CD8-positive, alpha-beta memory T cell (primary cell): ENCODE measurements around the gene ZNF564. TPM values are rescaled to one million over a fixed set of nuclear protein-coding genes. Genes with fewer than 3 reads are reported as not detected.
"Not testable (repeated sequence)": the region's sequence is repeated elsewhere in the genome, so short reads cannot be mapped to it uniquely, and the experiment has no call there.

Source experiments
- CTCF ChIA-PET: fragments of 350-600 bp; sonication (Branson Sonifier 250); formaldehyde crosslinking; loops from one replicate; lab custom pipeline; 2021; ENCODE audit warnings: antibody characterized with exemption; lab: Charles Lee
- POLR2A ChIA-PET: fragments of 350-600 bp; sonication (Branson Sonifier 250); formaldehyde crosslinking; loops from one replicate; lab custom pipeline; 2021; ENCODE audit warnings: antibody characterized with exemption; lab: Charles Lee
- DNase-seq, 5 donors: peaks; one replicate each; pipeline versions ENCODE4 v3.0.0 to v3.0.0-alpha.2; 2020 to 2022; ENCODE audit warnings: mixed read lengths in 1 of 5
- H3K27ac ChIP-seq: one replicate; pipeline ENCODE4 v1.7.0; 2013; ENCODE audit warnings: low read depth, mild to moderate bottlenecking, low read length, moderate library complexity
- H3K27me3 ChIP-seq: 2 replicates; pipeline ENCODE4 v1.7.0; 2013; ENCODE audit warnings: low read length, mild to moderate bottlenecking; ENCODE audit not compliant: insufficient read depth, poor library complexity, severe bottlenecking
- H3K36me3 ChIP-seq: 2 replicates; pipeline ENCODE4 v1.7.0; 2013; ENCODE audit warnings: mild to moderate bottlenecking, low read length, moderate library complexity; ENCODE audit not compliant: insufficient read depth
- H3K4me1 ChIP-seq: 2 replicates; pipeline ENCODE4 v1.7.0; 2013; ENCODE audit warnings: mild to moderate bottlenecking, low read length, moderate library complexity; ENCODE audit not compliant: insufficient read depth
- H3K4me3 ChIP-seq: 2 replicates; pipeline ENCODE4 v1.7.0; 2013; ENCODE audit warnings: mild to moderate bottlenecking, low read length
- H3K9me3 ChIP-seq: 2 replicates; pipeline ENCODE4 v1.7.0; 2013; ENCODE audit warnings: mild to moderate bottlenecking, low read length
- H3K27ac Mint-ChIP-seq, 8 donors: one replicate each; pipeline ENCODE4 v1.8.0; 2020 to 2021; ENCODE audit warnings: mixed read lengths in 8 of 8, mild to moderate bottlenecking in 6 of 8, inconsistent platforms in 3 of 8, moderate library complexity in 3 of 8
- H3K27me3 Mint-ChIP-seq, 2 donors: one replicate each; pipeline ENCODE4 v1.8.0; 2020 to 2021; ENCODE audit warnings: mixed read lengths in 2 of 2, mild to moderate bottlenecking in 1 of 2, moderate library complexity in 1 of 2
- H3K36me3 Mint-ChIP-seq, 3 donors: one replicate each; pipeline ENCODE4 v1.8.0; 2020 to 2021; ENCODE audit warnings: mixed read lengths in 3 of 3, inconsistent platforms in 1 of 3, mild to moderate bottlenecking in 1 of 3
- H3K4me1 Mint-ChIP-seq, 3 donors: one replicate each; pipeline ENCODE4 v1.8.0; 2020 to 2021; ENCODE audit warnings: mixed read lengths in 3 of 3, inconsistent platforms in 1 of 3, mild to moderate bottlenecking in 1 of 3
- H3K4me3 Mint-ChIP-seq, 7 donors: one replicate each; pipeline ENCODE4 v1.8.0; 2020 to 2021; ENCODE audit warnings: mixed read lengths in 7 of 7, mild to moderate bottlenecking in 6 of 7, moderate library complexity in 4 of 7, inconsistent platforms in 2 of 7
- H3K9me3 Mint-ChIP-seq, 5 donors: one replicate each; pipeline ENCODE4 v1.8.0; 2020 to 2022; ENCODE audit warnings: mixed read lengths in 5 of 5, mild to moderate bottlenecking in 3 of 5, moderate library complexity in 2 of 5, inconsistent platforms in 1 of 5
- polyA plus RNA-seq: library from polyadenylated mRNA; unstranded; fragments of 300-500 nt; fragmentation: Illumina TruSeq; gene quantifications from one replicate; pipeline ENCODE4 v1.2.3, GENCODE V29; 2021
- total RNA-seq, 2 experiments: library from RNA; stranded (reverse); gene quantifications; one replicate each; pipeline ENCODE4 v1.2.3, GENCODE V29; 2021

Gene ZNF564
- total and polyA plus RNA-seq, 3 experiments from 2014 or later = 7.4 to 16.7 (median 8.0) TPM

- DNase-seq = no peak
- no peak overlapping the region for H3K27ac ChIP-seq
- no peaks in the 10 kb centered on the region for H3K27me3 ChIP-seq
- Mint-ChIP-seq H3K4me1 (peaks cover 17 to 25% (median 21%) of the 10 kb centered on the region in 3 donors), H3K4me3 (peak overlapping the region in 3 of 7 donors; percentile 24 to 45 (median 40)), H3K27me3 (peaks cover 0 to 3% of the 10 kb centered on the region in 2 donors), H3K27ac (peak overlapping the region in 3 of 8 donors; percentile 29 to 47 (median 33)), H3K9me3 (peaks cover 0 to 3% (median 0%) of the 10 kb centered on the region in 5 donors), H3K36me3 (peaks cover 0 to 2% (median 0%) of the 10 kb centered on the region in 3 donors)
- H3K9me3 ChIP-seq = no peaks in the 10 kb centered on the region
- ChIA-PET POLR2A (no interaction called here), CTCF (interaction anchor here (0.5 to 0.6 kb wide), 2 partner anchors 44 to 204 kb away, joined by 3 read pairs; no protein-coding TSS in a partner anchor)
- H3K4me1 ChIP-seq = peaks cover 7% of the 10 kb centered on the region
- H3K36me3 ChIP-seq = no peaks in the 10 kb centered on the region
- no peak overlapping the region for H3K4me3 ChIP-seq
Observed at GRCh38 chr19:12497032-12497431, 54.2 kb downstream of the ZNF564 start.

GRCh38 chr19:12496480-12496879 is 54.8 kb downstream of the ZNF564 start:
- Mint-ChIP-seq H3K4me3 (peak overlapping the region; percentile 5 to 95 (median 88)), H3K27ac (peak overlapping the region in 2 of 8 donors; percentile 60 to 84), H3K4me1 (peaks cover 17 to 25% (median 21%) of the 10 kb centered on the region in 3 donors), H3K27me3 (peaks cover 0 to 3% of the 10 kb centered on the region in 2 donors), H3K36me3 (peaks cover 0 to 2% (median 0%) of the 10 kb centered on the region in 3 donors), H3K9me3 (peaks cover 0 to 3% (median 0%) of the 10 kb centered on the region in 5 donors)
- Histone ChIP-seq H3K4me1 (peaks cover 7% of the 10 kb centered on the region), H3K4me3 (no peak overlapping the region), H3K9me3 (no peaks in the 10 kb centered on the region), H3K27ac (no peak overlapping the region), H3K27me3 (no peaks in the 10 kb centered on the region), H3K36me3 (no peaks in the 10 kb centered on the region)
- ChIA-PET CTCF (interaction anchor here (0.5 to 1.8 kb wide), 6 partner anchors 10 to 204 kb away, joined by 3 to 8 read pairs (median 3); partner anchors contain the start of gene ZNF563), POLR2A (interaction anchor here (1.3 to 1.8 kb wide), 2 partner anchors 54 to 55 kb away, joined by 4 to 7 read pairs; partner anchors contain the start of gene ZNF564)
- DNase-seq = no peak

- peak; percentile 82 to 96 (median 89) for DNase-seq
- peaks cover 17 to 25% (median 21%) of the 10 kb centered on the region in 3 donors for H3K4me1 Mint-ChIP-seq
- H3K4me3 ChIP-seq = peak overlapping the region; percentile 89
- peaks cover 0 to 3% (median 0%) of the 10 kb centered on the region in 5 donors for H3K9me3 Mint-ChIP-seq
- peaks cover 0 to 2% (median 0%) of the 10 kb centered on the region in 3 donors for H3K36me3 Mint-ChIP-seq
- POLR2A ChIA-PET = interaction anchor here (0.6 to 1.8 kb wide), 13 partner anchors 10 to 1155 kb away, joined by 3 to 7 read pairs (median 4); partner anchors contain the start of genes ZNF44, ZNF442, ZNF490 and ZNF563
- peak overlapping the region; percentile 40 to 97 (median 93) for H3K27ac Mint-ChIP-seq
- no peaks in the 10 kb centered on the region for H3K9me3 ChIP-seq
- H3K27me3 ChIP-seq = no peaks in the 10 kb centered on the region
- CTCF ChIA-PET = interaction anchor here (0.6 to 1.8 kb wide), 11 partner anchors 8 to 507 kb away, joined by 3 to 8 read pairs (median 3); partner anchors contain the start of gene ZNF563
- H3K36me3 ChIP-seq = no peaks in the 10 kb centered on the region
- H3K27ac ChIP-seq = peak overlapping the region; percentile 48
- H3K27me3 Mint-ChIP-seq = peaks cover 0 to 5% of the 10 kb centered on the region in 2 donors
- H3K4me3 Mint-ChIP-seq = peak overlapping the region; percentile 82 to 96 (median 92)
- peaks cover 7% of the 10 kb centered on the region for H3K4me1 ChIP-seq
Observed at GRCh38 chr19:12495002-12495802, 56.1 kb downstream of the ZNF564 start.

- H3K27me3 Mint-ChIP-seq = peaks cover 0 to 6% of the 10 kb centered on the region in 2 donors
- H3K27me3 ChIP-seq = no peaks in the 10 kb centered on the region
- no peak for DNase-seq
- H3K27ac Mint-ChIP-seq = peak overlapping the region in 4 of 8 donors; percentile 54 to 95 (median 79)
- peak overlapping the region; percentile 89 for H3K4me3 ChIP-seq
- CTCF ChIA-PET = interaction anchor here (0.6 to 1.8 kb wide), 6 partner anchors 21 to 205 kb away, joined by 3 to 8 read pairs (median 3); partner anchors contain the start of gene ZNF563
- no peak overlapping the region for H3K27ac ChIP-seq
- H3K36me3 ChIP-seq = no peaks in the 10 kb centered on the region
- H3K4me1 ChIP-seq = peaks cover 7% of the 10 kb centered on the region
- peaks cover 0 to 2% (median 0%) of the 10 kb centered on the region in 3 donors for H3K36me3 Mint-ChIP-seq
- peaks cover 17 to 25% (median 21%) of the 10 kb centered on the region in 3 donors for H3K4me1 Mint-ChIP-seq
- peak overlapping the region in 6 of 7 donors; percentile 82 to 95 (median 92) for H3K4me3 Mint-ChIP-seq
- POLR2A ChIA-PET = interaction anchor here (0.6 to 1.8 kb wide), 9 partner anchors 10 to 204 kb away, joined by 3 to 7 read pairs (median 4); partner anchors contain the start of genes ZNF442, ZNF490, ZNF563 and ZNF564
- H3K9me3 Mint-ChIP-seq = peaks cover 0 to 3% (median 0%) of the 10 kb centered on the region in 5 donors
- no peaks in the 10 kb centered on the region for H3K9me3 ChIP-seq
Observed at GRCh38 chr19:12494260-12494860, 56.9 kb downstream of the ZNF564 start.

GRCh38 chr19:12486265-12486783 is 65.0 kb downstream of the ZNF564 start:
- not testable (repeated sequence) for H3K36me3 ChIP-seq, H3K9me3 Mint-ChIP-seq, H3K9me3 ChIP-seq, H3K27me3 ChIP-seq, H3K27ac ChIP-seq, H3K4me3 ChIP-seq, H3K27me3 Mint-ChIP-seq, DNase-seq, H3K36me3 Mint-ChIP-seq
- Mint-ChIP-seq H3K27ac (peak overlapping the region in 1 of 8 donors; percentile 82), H3K4me3 (peak overlapping the region in 2 of 7 donors; percentile 22 to 63), H3K4me1 (peaks cover 27 to 35% (median 33%) of the 10 kb centered on the region in 3 donors)
- POLR2A ChIA-PET = interaction anchor here (0.6 kb wide), 2 partner anchors 11 to 453 kb away, joined by 4 to 7 read pairs; no protein-coding TSS in a partner anchor
- H3K4me1 ChIP-seq = peaks cover 22% of the 10 kb centered on the region
- CTCF ChIA-PET = interaction anchor here (0.6 to 0.8 kb wide), 2 partner anchors 10 to 14 kb away, joined by 3 to 4 read pairs; no protein-coding TSS in a partner anchor

GRCh38 chr19:12485571-12485970 is 65.7 kb downstream of the ZNF564 start:
- Histone ChIP-seq H3K9me3 (no peaks in the 10 kb centered on the region), H3K27me3 (no peaks in the 10 kb centered on the region), H3K27ac (no peak overlapping the region), H3K36me3 (no peaks in the 10 kb centered on the region), H3K4me3 (no peak overlapping the region), H3K4me1 (peaks cover 22% of the 10 kb centered on the region)
- Mint-ChIP-seq H3K4me1 (peaks cover 28 to 39% (median 34%) of the 10 kb centered on the region in 3 donors), H3K36me3 (peaks cover 0 to 9% (median 0%) of the 10 kb centered on the region in 3 donors), H3K27ac (peak overlapping the region in 7 of 8 donors; percentile 60 to 96 (median 93)), H3K27me3 (peaks cover 0 to 3% of the 10 kb centered on the region in 2 donors), H3K9me3 (no peaks in the 10 kb centered on the region), H3K4me3 (peak overlapping the region; percentile 96 to 99 (median 96))
- DNase-seq = no peak
- ChIA-PET POLR2A (no interaction called here), CTCF (interaction anchor here (0.6 kb wide), 1 partner anchor 15 kb away, joined by 3 read pairs; no protein-coding TSS in a partner anchor)

GRCh38 chr19:12485052-12485416 is 66.2 kb downstream of the ZNF564 start:
- Histone ChIP-seq H3K4me3 (peak overlapping the region; percentile 98), H3K36me3 (no peaks in the 10 kb centered on the region), H3K27me3 (no peaks in the 10 kb centered on the region), H3K27ac (peak overlapping the region; percentile 66), H3K9me3 (no peaks in the 10 kb centered on the region), H3K4me1 (peaks cover 22% of the 10 kb centered on the region)
- H3K27ac Mint-ChIP-seq = peak overlapping the region; percentile 64 to 96 (median 93)
- ChIA-PET POLR2A (interaction anchor here (0.5 to 1.1 kb wide), 2 partner anchors 10 to 339 kb away, joined by 3 to 7 read pairs; no protein-coding TSS in a partner anchor), CTCF (interaction anchor here (0.9 kb wide), 1 partner anchor 181 kb away, joined by 3 read pairs; no protein-coding TSS in a partner anchor)
- no peak for DNase-seq
- H3K27me3 Mint-ChIP-seq = no peaks in the 10 kb centered on the region
- peaks cover 0 to 9% (median 0%) of the 10 kb centered on the region in 3 donors for H3K36me3 Mint-ChIP-seq
- peaks cover 28 to 39% (median 34%) of the 10 kb centered on the region in 3 donors for H3K4me1 Mint-ChIP-seq
- H3K9me3 Mint-ChIP-seq = no peaks in the 10 kb centered on the region
- peak overlapping the region; percentile 96 to 99 (median 96) for H3K4me3 Mint-ChIP-seq
